Vagina (tissue), 2 donors: Measurements from ENCODE around the gene GRK4.

ENCODE experiments used
- CTCF ChIP-seq, 3 experiments: fragments of 450-650 bp in 2 of 3; fragments of 200-600 bp in 1 of 3; sonication (generic) in 1 of 3; IDR thresholded peaks; one replicate each; pipeline ENCODE4 v1.5.1; 2017 to 2019; ENCODE audit warnings: antibody characterized with exemption in 3 of 3, mild to moderate bottlenecking in 2 of 3, moderate library complexity in 2 of 3
- POLR2A ChIP-seq, 2 donors: fragments of 450-650 bp; IDR thresholded peaks; one replicate each; pipeline ENCODE4 v1.6.1; 2017; ENCODE audit warnings: antibody characterized with exemption in 2 of 2, mild to moderate bottlenecking in 2 of 2, moderate library complexity in 2 of 2
- POLR2AphosphoS5 ChIP-seq, 2 donors: sonication (generic); formaldehyde crosslinking; IDR thresholded peaks; one replicate each; pipeline ENCODE4 v1.9.0; 2017; ENCODE audit warnings: antibody characterized with exemption in 2 of 2, mild to moderate bottlenecking in 2 of 2, low read depth in 1 of 2; ENCODE audit not compliant: insufficient read depth in 1 of 2

GRCh38 chr4:3074846-3075651 lies 111.7 kb downstream of the GRK4 start:
- no peak for TF ChIP-seq POLR2AphosphoS5 (IDR thresholded peaks at IDR 0.05; ENCODE audit: insufficient read depth in 1 of 2, low read depth in 1 of 2)
- TF ChIP-seq CTCF (IDR thresholded peaks at IDR 0.05): no peak
- no peak for TF ChIP-seq POLR2A (IDR thresholded peaks at IDR 0.05)
